SK-N-SH (cell line): ENCODE data around the gene ORC5. TPM values are rescaled to one million over a fixed set of nuclear protein-coding genes. Genes with fewer than 3 reads are reported as not detected.

Source experiments
- CTCF ChIA-PET: fragments of 300-600, 350-600 bp; formaldehyde crosslinking; extraction: SDS; loops from one replicate; lab custom pipeline; 2021; lab: Yijun Ruan, JAX
- POLR2A ChIA-PET: fragments of 350-600 bp; sonication (Branson Sonifier 250); formaldehyde crosslinking; extraction: SDS; loops from one replicate; lab custom pipeline; 2020; ENCODE audit warnings: antibody characterized with exemption, inconsistent platforms; lab: Yijun Ruan, JAX
- DNase-seq: peaks from one replicate; pipeline ENCODE4 v3.0.0; 2012
- H2AFZ ChIP-seq: fragments of 200-600 bp; sonication (generic); 2 replicates; pipeline ENCODE4 v1.8.1; 2016; ENCODE audit warnings: antibody characterized with exemption, mild to moderate bottlenecking, low read depth
- H3F3A ChIP-seq: fragments of 200-600 bp; sonication (generic); replicated peaks from 2 replicates; pipeline ENCODE3; 2016; ENCODE audit warnings: antibody characterized with exemption, mild to moderate bottlenecking; ENCODE audit not compliant: insufficient read depth
- H3K27ac ChIP-seq, 2 experiments: fragments of 200-500 bp in 1 of 2; fragments of 200-600 bp in 1 of 2; sonication (Bioruptor generic) in 1 of 2; sonication (generic), shearing (Covaris generic) in 1 of 2; 2 replicates each; pipeline versions ENCODE4 v1.5.1 to v1.6.1; 2014 to 2016; ENCODE audit warnings: low read depth in 2 of 2, inconsistent platforms in 1 of 2, low read length in 1 of 2, mild to moderate bottlenecking in 1 of 2, mixed read lengths in 1 of 2
- H3K27me3 ChIP-seq: fragments of 200-600 bp; sonication (generic), shearing (Covaris generic); 2 replicates; pipeline ENCODE4 v1.6.1; 2016; ENCODE audit warnings: mixed run types; ENCODE audit not compliant: insufficient read depth
- H3K36me3 ChIP-seq, 2 experiments: fragments of 200-500 bp in 1 of 2; fragments of 200-600 bp in 1 of 2; sonication (Bioruptor generic) in 1 of 2; sonication (generic) in 1 of 2; replicated peaks in 1 of 2; 2 replicates each; pipeline versions ENCODE3 to v1.5.1; 2014 to 2016; ENCODE audit warnings: low read length in 1 of 2, mild to moderate bottlenecking in 1 of 2; ENCODE audit not compliant: insufficient read depth in 2 of 2, control insufficient read depth in 1 of 2
- H3K4me1 ChIP-seq, 2 experiments: fragments of 200-500 bp in 1 of 2; fragments of 200-600 bp in 1 of 2; sonication (Bioruptor generic) in 1 of 2; sonication (generic), shearing (Covaris generic) in 1 of 2; 2 replicates each; pipeline versions ENCODE4 v1.5.1 to v1.6.1; 2014 to 2016; ENCODE audit warnings: low read depth in 1 of 2, low read length in 1 of 2, mixed run types in 1 of 2; ENCODE audit not compliant: insufficient read depth in 2 of 2, control insufficient read depth in 1 of 2
- H3K4me2 ChIP-seq: fragments of 200-600 bp; sonication (generic), shearing (Covaris generic); 2 replicates; pipeline ENCODE4 v1.6.1; 2017; ENCODE audit warnings: mixed run types
- H3K4me3 ChIP-seq, 2 experiments: fragments of 200-500 bp in 1 of 2; fragments of 200-600 bp in 1 of 2; sonication (Bioruptor generic) in 1 of 2; sonication (generic), shearing (Covaris generic) in 1 of 2; 2 replicates each; pipeline versions ENCODE4 v1.5.1 to v1.8.1; 2014 to 2016; ENCODE audit warnings: low read depth in 2 of 2, inconsistent platforms in 1 of 2, low read length in 1 of 2, mild to moderate bottlenecking in 1 of 2, mixed read lengths in 1 of 2, moderate library complexity in 1 of 2
- H3K79me2 ChIP-seq: fragments of 200-600 bp; sonication (generic); 2 replicates; pipeline ENCODE4 v1.8.1; 2017; ENCODE audit warnings: mild to moderate bottlenecking; ENCODE audit not compliant: insufficient read depth
- H3K9ac ChIP-seq: fragments of 200-600 bp; sonication (generic); 2 replicates; pipeline ENCODE4 v1.6.1; 2017; ENCODE audit warnings: mixed run types
- H3K9me2 ChIP-seq: fragments of 200-600 bp; sonication (generic); 2 replicates; pipeline ENCODE4 v1.6.1; 2017; ENCODE audit warnings: mixed run types
- H3K9me3 ChIP-seq: fragments of 200-600 bp; sonication (generic); 2 replicates; pipeline ENCODE4 v1.6.1; 2017; ENCODE audit warnings: mixed run types, mild to moderate bottlenecking, moderate library complexity
- H4K20me1 ChIP-seq: fragments of 200-600 bp; sonication (generic); 2 replicates; pipeline ENCODE4 v1.6.1; 2017; ENCODE audit warnings: mild to moderate bottlenecking, mixed run types; ENCODE audit not compliant: insufficient read depth
- CHD2 ChIP-seq: fragments of 150-350 bp; IDR thresholded peaks from 2 replicates; pipeline ENCODE4 v1.6.1; 2018; ENCODE audit warnings: low read length; ENCODE audit not compliant: partially characterized antibody
- CTCF ChIP-seq: fragments of 200-600 bp; sonication (generic); IDR thresholded peaks from 2 replicates; pipeline ENCODE4 v1.6.1; 2017; ENCODE audit warnings: antibody characterized with exemption, mild to moderate bottlenecking, moderate library complexity
- ELF1 ChIP-seq: IDR thresholded peaks from 2 replicates; pipeline ENCODE4 v1.4.0; 2012
- FOXJ3 ChIP-seq: sonication (generic); formaldehyde crosslinking; IDR thresholded peaks from 2 replicates; pipeline ENCODE4 v1.5.1; 2020; ENCODE audit warnings: mild to moderate bottlenecking, missing genetic modification reagents
- FOXM1 ChIP-seq: IDR thresholded peaks from 2 replicates; pipeline ENCODE4 v1.4.0; 2012; ENCODE audit warnings: low read depth, mild to moderate bottlenecking
- GABPA ChIP-seq: IDR thresholded peaks from 2 replicates; pipeline ENCODE4 v1.4.0; 2012; ENCODE audit warnings: low read depth, mild to moderate bottlenecking
- JUND ChIP-seq: IDR thresholded peaks from 2 replicates; pipeline ENCODE4 v1.4.0; 2012
- MAX ChIP-seq: IDR thresholded peaks from 2 replicates; pipeline ENCODE4 v1.4.0; 2012; ENCODE audit warnings: low read depth
- MEF2A ChIP-seq: IDR thresholded peaks from 2 replicates; pipeline ENCODE4 v1.4.0; 2012; ENCODE audit warnings: low read depth, borderline replicate concordance
- NRF1 ChIP-seq: IDR thresholded peaks from 2 replicates; pipeline ENCODE4 v1.6.1; 2012; ENCODE audit warnings: low read depth, mild to moderate bottlenecking, low read length
- RXRA ChIP-seq: IDR thresholded peaks from 2 replicates; pipeline ENCODE4 v1.4.0; 2012; ENCODE audit warnings: low read depth, mild to moderate bottlenecking, borderline replicate concordance
- SMC3 ChIP-seq: IDR thresholded peaks from 2 replicates; pipeline ENCODE4 v1.6.1; 2012; ENCODE audit warnings: low read depth, low read length, improper control_type of control experiment
- TAF1 ChIP-seq: IDR thresholded peaks from 2 replicates; pipeline ENCODE4 v1.6.1; 2012; ENCODE audit warnings: low read depth, mild to moderate bottlenecking, low read length, moderate library complexity, borderline replicate concordance
- USF1 ChIP-seq: IDR thresholded peaks from 2 replicates; pipeline ENCODE4 v1.4.0; 2012; ENCODE audit warnings: low read depth, borderline replicate concordance
- WGBS: methylation state at CpG from one replicate; pipeline ENCODE4 v1.1.6; 2017; ENCODE audit warnings: low lambda C conversion rate; 5-methylcytosine and 5-hydroxymethylcytosine counted together
- polyA plus RNA-seq, 3 experiments: library from polyadenylated mRNA; depleted of rRNA; stranded (reverse); fragments of >200 nt; gene quantifications; 2 replicates each; pipeline ENCODE4 v1.2.3, GENCODE V29; 2012
- TF ChIP-seq, protein P1 (sequence below): fragments of 150-350 bp; IDR thresholded peaks from 2 replicates; pipeline ENCODE4 v1.6.1; 2016; ENCODE audit warnings: mild to moderate bottlenecking, low read depth, low read length

ORC5 gene
- polyA plus RNA-seq, 1 of the 3 experiments (the other 2 are of a cell fraction) = 4.7 TPM

- CTCF ChIA-PET = interaction anchor here (0.6 to 1.7 kb wide), 6 partner anchors 11 to 613 kb away, joined by 3 to 6 read pairs (median 3); no protein-coding TSS in a partner anchor
- H3K9ac ChIP-seq = no peak overlapping the region
These were observed 70.8 kb downstream of the ORC5 start for GRCh38 chr7:104136981-104137380.

GRCh38 chr7:104136561-104136960 is 71.3 kb downstream of the ORC5 start:
- Histone ChIP-seq H3K27me3 (no peaks in the 10 kb centered on the region), H2AFZ (no peak overlapping the region), H3K9me3 (0 out of 2 replicates have a peak, but pooled peaks cover under 1% of the 10 kb centered on the region), H3K9me2 (no peaks in the 10 kb centered on the region), H3K9ac (no peak overlapping the region), H3K36me3 (peaks cover 37 to 55% of the 10 kb centered on the region in 2 experiments), H3K79me2 (no peaks in the 10 kb centered on the region), H3F3A (no peaks in the 10 kb centered on the region), H3K27ac (no peak overlapping the region), H4K20me1 (no peaks in the 10 kb centered on the region), H3K4me3 (no peak overlapping the region), H3K4me1 (no peaks in the 10 kb centered on the region), H3K4me2 (no peak overlapping the region)
- ChIA-PET CTCF (interaction anchor here (0.9 to 1.7 kb wide), 5 partner anchors 10 to 563 kb away, joined by 3 to 6 read pairs (median 3); no protein-coding TSS in a partner anchor), POLR2A (no interaction called here)
- no peak for TF ChIP-seq SMC3
- TF ChIP-seq MEF2A = no peak
- no peak for TF ChIP-seq FOXJ3 (CRISPR knock-in tag)
- no peak for DNase-seq
- 94% methylated on average over 2 of the region's 2 CpGs for WGBS

More at GRCh38 chr7:104136981-104137380, 70.8 kb downstream of the ORC5 start:
- POLR2A ChIA-PET = no interaction called here
- Histone ChIP-seq H3K9me2 (no peaks in the 10 kb centered on the region), H3K9me3 (peaks cover 4% of the 10 kb centered on the region; the same call in 1 of the 2 replicates), H2AFZ (no peak overlapping the region), H3K79me2 (no peaks in the 10 kb centered on the region), H3F3A (no peaks in the 10 kb centered on the region), H4K20me1 (no peaks in the 10 kb centered on the region), H3K4me3 (no peak overlapping the region), H3K27me3 (no peaks in the 10 kb centered on the region), H3K4me2 (no peak overlapping the region), H3K27ac (no peak overlapping the region), H3K36me3 (peaks cover 42 to 55% of the 10 kb centered on the region in 2 experiments), H3K4me1 (no peaks in the 10 kb centered on the region)
- TF ChIP-seq GABPA (no peak), FOXJ3 (CRISPR knock-in tag) (no peak), TAF1 (no peak), SMC3 (no peak)
- DNase-seq = no peak
- WGBS = 89% methylated on average over 3 of the region's 3 CpGs

- no peak overlapping the region for H3K9ac ChIP-seq
- H2AFZ ChIP-seq = no peak overlapping the region
- H3K4me2 ChIP-seq = no peak overlapping the region
- DNase-seq = no peak
- H3K27ac ChIP-seq = no peak overlapping the region
- no peaks in the 10 kb centered on the region for H4K20me1 ChIP-seq
- H3K9me2 ChIP-seq = no peaks in the 10 kb centered on the region
- H3K79me2 ChIP-seq = no peaks in the 10 kb centered on the region
- 75% methylated on average over 4 of the region's 4 CpGs for WGBS
- H3K9me3 ChIP-seq = no peaks in the 10 kb centered on the region
- ChIA-PET CTCF (interaction anchor here (0.7 to 2.0 kb wide), 8 partner anchors 10 to 612 kb away, joined by 3 to 6 read pairs (median 3); no protein-coding TSS in a partner anchor), POLR2A (no interaction called here)
- no peaks in the 10 kb centered on the region for H3K4me1 ChIP-seq
- no peak overlapping the region for H3K4me3 ChIP-seq
- no peaks in the 10 kb centered on the region for H3K27me3 ChIP-seq
- peaks cover 35 to 54% of the 10 kb centered on the region in 2 experiments for H3K36me3 ChIP-seq
- H3F3A ChIP-seq = no peaks in the 10 kb centered on the region
- TF ChIP-seq ELF1 = no peak
- no peak for TF ChIP-seq NRF1
- TF ChIP-seq FOXM1 = no peak
- no peak for TF ChIP-seq JUND
- TF ChIP-seq CHD2 = no peak
- TF ChIP-seq CTCF = no peak
- no peak for TF ChIP-seq TAF1
- no peak for TF ChIP-seq USF1
- no peak for TF ChIP-seq RXRA
- no peak for TF ChIP-seq MEF2A
- no peak for TF ChIP-seq MAX
- TF ChIP-seq, protein P1, sequence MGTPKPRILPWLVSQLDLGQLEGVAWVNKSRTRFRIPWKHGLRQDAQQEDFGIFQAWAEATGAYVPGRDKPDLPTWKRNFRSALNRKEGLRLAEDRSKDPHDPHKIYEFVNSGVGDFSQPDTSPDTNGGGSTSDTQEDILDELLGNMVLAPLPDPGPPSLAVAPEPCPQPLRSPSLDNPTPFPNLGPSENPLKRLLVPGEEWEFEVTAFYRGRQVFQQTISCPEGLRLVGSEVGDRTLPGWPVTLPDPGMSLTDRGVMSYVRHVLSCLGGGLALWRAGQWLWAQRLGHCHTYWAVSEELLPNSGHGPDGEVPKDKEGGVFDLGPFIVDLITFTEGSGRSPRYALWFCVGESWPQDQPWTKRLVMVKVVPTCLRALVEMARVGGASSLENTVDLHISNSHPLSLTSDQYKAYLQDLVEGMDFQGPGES = no peak
These were observed 71.9 kb downstream of the ORC5 start for GRCh38 chr7:104135760-104136558.
